H9 (cell line): Measurements from ENCODE around the gene RTP2. TPM values are rescaled to one million over a fixed set of nuclear protein-coding genes. Genes with fewer than 3 reads are reported as not detected.

Experiments used
- DNase-seq: peaks from one replicate; pipeline ENCODE4 v3.0.0-alpha.2; 2017
- H2AFZ ChIP-seq: one replicate; pipeline ENCODE4 v1.6.1; 2013; ENCODE audit warnings: mild to moderate bottlenecking, low read length, control low read depth, moderate library complexity
- H2AK5ac ChIP-seq: 2 replicates; pipeline ENCODE4 v1.6.1; 2013; ENCODE audit warnings: low read length, control low read depth, mixed read lengths; ENCODE audit not compliant: insufficient read length
- H2BK120ac ChIP-seq: one replicate; pipeline ENCODE4 v1.6.1; 2013; ENCODE audit warnings: low read depth, mild to moderate bottlenecking, low read length, control low read depth, inconsistent platforms; ENCODE audit not compliant: poor library complexity, severe bottlenecking
- H2BK12ac ChIP-seq: 2 replicates; pipeline ENCODE4 v1.6.1; 2013; ENCODE audit warnings: low read length, control low read depth, mixed read lengths, low read depth; ENCODE audit not compliant: insufficient read length
- H2BK15ac ChIP-seq: 2 replicates; pipeline ENCODE4 v1.6.1; 2013; ENCODE audit warnings: low read depth, low read length, control low read depth
- H2BK20ac ChIP-seq: one replicate; pipeline ENCODE4 v1.6.1; 2013; ENCODE audit warnings: low read depth, mild to moderate bottlenecking, low read length, control low read depth, inconsistent platforms; ENCODE audit not compliant: poor library complexity, severe bottlenecking
- H2BK5ac ChIP-seq: 2 replicates; pipeline ENCODE4 v1.6.1; 2013; ENCODE audit warnings: low read length, control low read depth, mixed read lengths; ENCODE audit not compliant: insufficient read length
- H3K14ac ChIP-seq: 2 replicates; pipeline ENCODE4 v1.6.1; 2013; ENCODE audit warnings: low read length, control low read depth; ENCODE audit not compliant: insufficient read depth
- H3K18ac ChIP-seq: 2 replicates; pipeline ENCODE4 v1.6.1; 2013; ENCODE audit warnings: low read depth, mild to moderate bottlenecking, mixed read lengths, low read length, control low read depth; ENCODE audit not compliant: insufficient read length
- H3K23ac ChIP-seq: 2 replicates; pipeline ENCODE4 v1.6.1; 2013; ENCODE audit warnings: low read length, control low read depth, mixed read lengths, low read depth; ENCODE audit not compliant: insufficient read length
- H3K23me2 ChIP-seq: 2 replicates; pipeline ENCODE4 v1.6.1; 2013; ENCODE audit warnings: low read depth, mild to moderate bottlenecking, mixed read lengths, low read length, control low read depth; ENCODE audit not compliant: insufficient read length, poor library complexity, severe bottlenecking
- H3K27ac ChIP-seq: 2 replicates; pipeline ENCODE4 v1.5.1; 2013; ENCODE audit warnings: low read length, control low read depth, mixed read lengths, low read depth; ENCODE audit not compliant: insufficient read length
- H3K27me3 ChIP-seq: 2 replicates; pipeline ENCODE4 v1.6.1; 2013; ENCODE audit warnings: low read length, control low read depth, inconsistent platforms; ENCODE audit not compliant: insufficient read depth
- H3K4ac ChIP-seq: 2 replicates; pipeline ENCODE4 v1.6.1; 2013; ENCODE audit warnings: low read depth, mild to moderate bottlenecking, control low read depth, inconsistent platforms, low read length, moderate library complexity
- H3K4me1 ChIP-seq: 2 replicates; pipeline ENCODE4 v1.6.1; 2013; ENCODE audit warnings: low read length, control low read depth, inconsistent platforms; ENCODE audit not compliant: insufficient read depth
- H3K4me2 ChIP-seq: 2 replicates; pipeline ENCODE4 v1.6.1; 2013; ENCODE audit warnings: low read length, control low read depth, mixed read lengths; ENCODE audit not compliant: insufficient read length, insufficient read depth
- H3K56ac ChIP-seq: 2 replicates; pipeline ENCODE4 v1.6.1; 2013; ENCODE audit warnings: low read depth, mild to moderate bottlenecking, mixed read lengths, low read length, control low read depth; ENCODE audit not compliant: insufficient read length
- H3K79me1 ChIP-seq: 2 replicates; pipeline ENCODE4 v1.6.1; 2013; ENCODE audit warnings: low read depth, mild to moderate bottlenecking, moderate library complexity, low read length, control low read depth, inconsistent platforms; ENCODE audit not compliant: insufficient read depth, poor library complexity, severe bottlenecking
- H3K79me2 ChIP-seq: 2 replicates; pipeline ENCODE4 v1.6.1; 2013; ENCODE audit warnings: low read length, control low read depth, inconsistent platforms; ENCODE audit not compliant: insufficient read depth
- H3K9ac ChIP-seq: 2 replicates; pipeline ENCODE4 v1.6.1; 2013; ENCODE audit warnings: low read length, control low read depth, mixed read lengths; ENCODE audit not compliant: insufficient read length; ENCODE audit errors: extremely low read depth
- H3K9me3 ChIP-seq: one replicate; pipeline ENCODE4 v1.6.1; 2013; ENCODE audit warnings: low read depth, low read length, inconsistent platforms; ENCODE audit not compliant: control insufficient read depth
- H3T11ph ChIP-seq: one replicate; pipeline ENCODE4 v1.6.1; 2013; ENCODE audit warnings: mild to moderate bottlenecking, low read length, control low read depth, inconsistent platforms
- H4K20me1 ChIP-seq: one replicate; pipeline ENCODE4 v1.6.1; 2013; ENCODE audit not compliant: control insufficient read depth, insufficient read length, insufficient read depth
- H4K5ac ChIP-seq: 2 replicates; pipeline ENCODE4 v1.6.1; 2013; ENCODE audit warnings: low read depth, mild to moderate bottlenecking, mixed read lengths, low read length, control low read depth; ENCODE audit not compliant: insufficient read length
- H4K8ac ChIP-seq: replicated peaks from 2 replicates; pipeline ENCODE4 v1.6.1; 2013; ENCODE audit warnings: low read length, control low read depth, mixed read lengths, low read depth; ENCODE audit not compliant: insufficient read length
- H4K91ac ChIP-seq: 2 replicates; pipeline ENCODE4 v1.6.1; 2013; ENCODE audit warnings: low read depth, mild to moderate bottlenecking, moderate library complexity, mixed read lengths, low read length, control low read depth; ENCODE audit not compliant: insufficient read length
- H3K27ac Mint-ChIP-seq, 3 experiments: 2 replicates in 2 of 3; 3 replicates in 1 of 3; pipeline ENCODE4 v1.8.0; 2020 to 2021; ENCODE audit warnings: mixed read lengths in 3 of 3, mild to moderate bottlenecking in 1 of 3, moderate library complexity in 1 of 3
- H3K27me3 Mint-ChIP-seq: 2 replicates; pipeline ENCODE4 v1.8.0; 2021; ENCODE audit warnings: low read depth, mild to moderate bottlenecking, moderate library complexity, mixed read lengths
- H3K36me3 Mint-ChIP-seq, 3 experiments: 2 replicates in 2 of 3; 3 replicates in 1 of 3; pipeline ENCODE4 v1.8.0; 2020 to 2021; ENCODE audit warnings: low read depth in 3 of 3, mixed read lengths in 3 of 3; ENCODE audit not compliant: insufficient read depth in 1 of 3
- H3K4me1 Mint-ChIP-seq, 2 experiments: 2 replicates each; pipeline ENCODE4 v1.8.0; 2020; ENCODE audit warnings: mixed read lengths in 2 of 2
- H3K4me3 Mint-ChIP-seq, 2 experiments: 2 replicates in 1 of 2; 3 replicates in 1 of 2; pipeline ENCODE4 v1.8.0; 2020 to 2021; ENCODE audit warnings: mild to moderate bottlenecking in 2 of 2, mixed read lengths in 2 of 2, moderate library complexity in 1 of 2
- H3K9me3 Mint-ChIP-seq, 2 experiments: 2 replicates in 1 of 2; 3 replicates in 1 of 2; pipeline ENCODE4 v1.8.0; 2020; ENCODE audit warnings: mild to moderate bottlenecking in 2 of 2, mixed read lengths in 2 of 2, moderate library complexity in 1 of 2
- CTCF ChIP-seq: fragments of 200-600 bp; sonication (generic); conservative IDR thresholded peaks from 3 replicates; pipeline ENCODE4 v1.8.0; 2021; ENCODE audit warnings: antibody characterized with exemption, mild to moderate bottlenecking
- WGBS: extraction: QIAGEN DNeasy Blood & Tissue Kit; methylation state at CpG from one replicate; pipeline ENCODE4 v1.1.7; 2013; ENCODE audit warnings: missing lambda C conversion rate, low lambda C conversion rate, mixed read lengths; ENCODE audit not compliant: insufficient read length; ENCODE audit errors: extremely low coverage; 5-methylcytosine and 5-hydroxymethylcytosine counted together
- total RNA-seq: library from RNA; stranded (reverse); gene quantifications from 2 replicates; pipeline ENCODE4 v1.2.1, GENCODE V29; 2021

The RTP2 gene
- total RNA-seq, 1 experiment from 2014 or later, result not detected

GRCh38 chr3:187728248-187728647 is 25.9 kb upstream of the RTP2 start:
- no peak overlapping the region for H4K91ac ChIP-seq
- no peak overlapping the region for H2AFZ ChIP-seq
- H3K79me2 ChIP-seq, result no peaks in the 10 kb centered on the region
- Mint-ChIP-seq H3K27ac (no peak overlapping the region; a peak in 1 of 7 replicates), H3K4me1 (no peaks in the 10 kb centered on the region), H3K27me3 (no peaks in the 10 kb centered on the region), H3K9me3 (no peaks in the 10 kb centered on the region; a peak in 1 of 5 replicates), H3K36me3 (peaks cover 5 to 84% (median 83%) of the 10 kb centered on the region in 3 experiments), H3K4me3 (no peak overlapping the region)
- H3K18ac ChIP-seq, result no peak overlapping the region
- no peak overlapping the region for H4K8ac ChIP-seq
- no peak overlapping the region for H2BK20ac ChIP-seq
- no peaks in the 10 kb centered on the region for H3K4me1 ChIP-seq
- WGBS, result no CpG with 5 or more reads among the region's 8 CpGs
- no peaks in the 10 kb centered on the region for H3K9me3 ChIP-seq
- H3K79me1 ChIP-seq, result no peaks in the 10 kb centered on the region
- no peak overlapping the region for H3K9ac ChIP-seq
- no peak overlapping the region for H3K4ac ChIP-seq
- no peak for DNase-seq
- TF ChIP-seq CTCF, result no peak
- H3K27ac ChIP-seq, result no peak overlapping the region
- H2BK120ac ChIP-seq, result no peak overlapping the region
- no peak overlapping the region for H4K5ac ChIP-seq
- H3K56ac ChIP-seq, result no peak overlapping the region
- H3K23me2 ChIP-seq, result no peaks in the 10 kb centered on the region
- no peaks in the 10 kb centered on the region for H3K27me3 ChIP-seq
- H2BK5ac ChIP-seq, result no peak overlapping the region
- no peaks in the 10 kb centered on the region for H4K20me1 ChIP-seq
- H3K23ac ChIP-seq, result no peak overlapping the region
- no peak overlapping the region for H3K4me2 ChIP-seq
- no peak overlapping the region for H3K14ac ChIP-seq
- no peak overlapping the region for H2BK12ac ChIP-seq
- H3T11ph ChIP-seq, result no peak overlapping the region
- no peak overlapping the region for H2AK5ac ChIP-seq
- H2BK15ac ChIP-seq, result no peak overlapping the region
